DMS 273 (cell line): ENCODE measurements around the gene ITGB3.

ENCODE experiments used
- DNase-seq: peaks from one replicate; lab custom pipeline; 2025; ENCODE audit not compliant: unreplicated experiment; lab: John Stamatoyannopoulos, UW

ITGB3 gene

DNA sequence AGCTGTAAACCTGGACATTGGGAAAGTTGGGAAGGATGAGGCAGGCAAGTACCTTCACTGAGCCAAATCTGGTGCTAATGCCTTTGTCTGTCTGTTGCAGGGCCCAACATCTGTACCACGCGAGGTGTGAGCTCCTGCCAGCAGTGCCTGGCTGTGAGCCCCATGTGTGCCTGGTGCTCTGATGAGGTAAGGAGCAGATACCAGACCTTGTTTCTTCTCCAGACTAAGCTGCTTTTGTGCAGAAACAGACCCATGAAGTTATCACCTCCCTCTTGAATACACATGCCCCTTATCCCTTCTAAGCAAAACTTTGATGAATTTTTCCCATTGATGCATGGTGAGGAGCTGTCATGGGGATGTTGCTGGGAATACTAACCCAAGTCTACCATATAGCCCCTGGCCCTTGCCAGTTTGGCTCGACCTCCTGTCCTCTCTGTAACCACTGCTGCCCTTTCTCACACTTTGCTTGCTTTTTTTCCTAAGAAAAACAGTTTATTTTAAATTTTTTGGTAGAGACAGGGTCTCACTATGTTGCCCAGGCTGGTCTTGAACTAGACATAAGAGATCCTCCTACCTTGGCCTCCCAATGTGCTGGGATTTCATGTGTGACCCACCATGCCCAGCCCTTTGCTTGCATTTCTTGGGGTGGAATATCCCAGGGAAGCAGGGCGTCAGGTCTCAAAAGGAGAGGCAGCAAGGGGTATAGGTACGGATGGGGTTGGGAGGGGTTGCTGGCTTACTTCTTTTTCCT lies 20.9 kb downstream of the ITGB3 start:
- DNase-seq = no peak

DNA sequence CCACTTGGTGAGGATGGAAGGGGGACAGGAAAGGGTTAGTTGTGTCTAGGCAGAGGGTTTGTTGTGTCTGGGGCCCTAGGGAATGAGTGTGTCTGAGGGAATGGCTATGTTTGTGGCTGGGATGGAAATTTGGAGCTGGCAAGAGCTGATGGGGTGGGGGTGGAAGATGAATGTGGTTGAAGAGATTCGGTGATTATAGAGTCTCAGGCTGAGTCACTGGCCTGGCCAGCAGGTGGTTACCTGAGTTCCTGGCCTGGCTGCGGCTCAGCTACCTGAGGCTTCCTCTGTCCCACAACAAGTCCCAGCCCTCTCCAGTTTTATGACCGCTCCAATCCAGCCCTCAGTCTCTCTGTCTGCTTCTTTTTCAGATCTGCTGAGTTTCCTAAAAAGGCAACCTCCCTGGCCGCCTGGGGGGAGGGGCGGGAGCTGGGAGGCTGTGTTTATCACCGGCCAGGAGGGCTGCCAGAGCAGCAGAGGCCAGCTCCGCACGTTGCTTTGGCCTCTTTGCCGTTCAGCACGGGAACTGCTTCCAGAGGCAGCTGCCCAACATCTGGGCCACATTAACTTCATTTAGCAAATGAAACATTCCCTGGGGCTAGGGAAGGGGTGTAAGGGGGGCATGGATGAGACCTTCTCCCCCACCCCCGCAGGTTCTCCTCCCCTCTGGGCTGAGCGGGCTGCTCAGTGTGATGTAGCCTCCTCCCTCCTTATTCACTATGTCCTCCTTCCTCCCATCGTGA lies 21.8 kb downstream of the ITGB3 start:
- no peak for DNase-seq

DNA sequence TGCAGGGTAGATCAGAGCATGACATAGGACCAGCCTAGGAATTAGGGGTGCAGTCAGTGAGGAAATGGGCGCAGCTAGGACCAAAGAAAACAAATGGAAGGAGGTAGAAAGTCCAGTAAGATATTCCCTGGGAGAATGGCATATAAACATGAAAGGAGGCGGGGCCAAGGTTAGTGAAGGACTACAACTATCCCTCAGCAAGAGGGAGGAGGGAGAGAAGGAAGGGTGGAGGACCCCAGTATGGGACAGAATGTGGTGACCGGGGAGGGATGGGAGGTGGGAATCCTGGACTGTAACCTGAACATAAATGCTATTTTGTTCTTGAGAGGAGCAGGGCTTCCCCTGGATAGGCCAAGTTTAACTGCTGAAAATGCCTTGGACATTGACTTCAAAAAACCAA lies 22.8 kb downstream of the ITGB3 start:
- no peak for DNase-seq

DNA sequence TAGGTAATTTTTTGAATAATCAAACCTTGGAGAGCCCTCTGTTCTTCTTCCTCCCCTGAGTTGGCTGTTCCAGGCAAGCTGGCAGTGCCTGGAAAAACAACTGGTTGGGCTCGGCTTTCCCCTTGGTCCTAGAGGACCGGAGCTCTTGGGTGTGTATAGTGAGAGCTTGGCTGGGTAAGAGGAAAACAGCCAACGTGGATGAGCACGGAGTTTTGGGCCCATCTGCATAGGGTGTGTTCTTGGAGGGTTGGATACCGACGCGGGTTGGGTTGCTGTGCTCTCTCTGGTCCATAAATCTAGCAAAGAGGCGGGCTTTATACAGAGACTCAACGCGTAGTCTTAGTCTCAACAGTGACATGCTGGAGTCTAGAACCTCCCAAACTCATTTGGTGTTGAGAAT lies 23.2 kb downstream of the ITGB3 start:
- peak; percentile 72 for DNase-seq

DNA sequence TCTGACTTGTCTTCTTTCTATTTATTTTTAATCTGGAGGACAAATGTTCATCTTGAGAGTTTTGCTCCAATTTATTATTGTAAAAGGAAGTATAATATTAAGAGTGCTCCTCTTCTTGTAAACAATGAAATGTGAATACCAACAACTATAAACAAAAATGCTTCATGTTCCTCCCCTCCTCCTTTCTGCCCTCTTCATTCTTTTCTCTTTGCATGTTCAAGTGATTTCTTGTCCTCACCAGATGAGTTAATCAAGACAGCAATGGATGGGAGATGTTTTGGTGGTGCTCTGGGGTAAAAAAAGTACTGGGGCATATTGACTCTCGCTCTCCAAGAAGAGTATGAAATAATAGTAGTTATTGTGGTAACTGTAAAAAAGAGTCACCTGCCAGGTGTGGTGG lies 24.3 kb downstream of the ITGB3 start:
- DNase-seq = no peak

DNA sequence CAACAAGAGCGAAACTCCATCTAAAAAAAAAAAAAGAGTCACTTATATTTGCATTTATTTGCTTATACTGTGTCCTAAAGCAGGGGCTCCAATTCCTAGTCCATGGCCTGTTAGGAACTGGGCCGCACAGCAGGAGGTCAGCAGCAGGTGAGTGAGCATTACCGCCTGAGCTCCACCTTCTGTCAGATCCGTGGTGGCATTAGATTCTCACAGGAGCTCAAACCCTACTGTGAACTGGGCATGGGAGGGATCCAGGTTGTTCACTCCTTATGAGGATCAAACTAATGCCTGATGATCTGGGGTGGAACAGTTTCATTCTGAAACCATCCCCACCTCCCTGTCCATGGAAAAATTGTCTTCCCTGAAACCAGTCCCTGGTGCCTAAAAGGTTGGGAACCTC lies 24.9 kb downstream of the ITGB3 start:
- DNase-seq = no peak

DNA sequence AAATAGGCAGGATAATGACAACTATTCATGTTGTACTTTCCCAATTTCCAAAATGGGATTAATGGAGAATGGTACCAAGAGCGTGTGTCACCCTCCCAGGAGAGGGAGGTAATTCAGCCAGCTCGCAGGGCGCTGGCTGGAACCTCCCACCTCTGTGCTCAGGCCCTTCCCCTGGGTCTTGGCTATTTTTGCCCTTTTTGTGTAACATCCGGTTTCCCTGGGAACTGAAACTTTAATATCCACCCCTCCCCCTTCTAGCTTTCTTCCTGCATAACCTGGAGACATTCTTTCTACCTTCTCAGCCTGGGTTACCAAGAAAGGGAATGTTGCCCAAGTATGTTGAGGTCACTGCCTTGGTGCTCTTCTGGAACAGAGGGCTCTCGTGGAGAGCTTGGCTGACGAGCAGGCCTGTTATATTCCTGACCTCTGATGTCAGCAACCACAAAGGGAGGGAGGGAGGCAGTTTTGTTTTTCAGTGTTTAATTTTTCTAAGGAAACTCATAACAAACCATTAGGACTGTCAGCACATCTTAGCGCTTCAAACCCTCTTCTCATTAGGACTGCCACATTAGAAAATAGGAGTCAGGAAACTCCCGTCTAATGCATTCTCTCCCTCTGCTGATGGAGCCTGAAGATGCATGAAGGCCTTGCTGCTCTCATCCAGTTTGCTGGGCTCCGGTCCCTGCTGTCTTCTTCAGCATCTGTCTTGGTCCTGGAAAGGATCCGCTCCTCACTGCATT lies 25.6 kb downstream of the ITGB3 start:
- no peak for DNase-seq

DNA sequence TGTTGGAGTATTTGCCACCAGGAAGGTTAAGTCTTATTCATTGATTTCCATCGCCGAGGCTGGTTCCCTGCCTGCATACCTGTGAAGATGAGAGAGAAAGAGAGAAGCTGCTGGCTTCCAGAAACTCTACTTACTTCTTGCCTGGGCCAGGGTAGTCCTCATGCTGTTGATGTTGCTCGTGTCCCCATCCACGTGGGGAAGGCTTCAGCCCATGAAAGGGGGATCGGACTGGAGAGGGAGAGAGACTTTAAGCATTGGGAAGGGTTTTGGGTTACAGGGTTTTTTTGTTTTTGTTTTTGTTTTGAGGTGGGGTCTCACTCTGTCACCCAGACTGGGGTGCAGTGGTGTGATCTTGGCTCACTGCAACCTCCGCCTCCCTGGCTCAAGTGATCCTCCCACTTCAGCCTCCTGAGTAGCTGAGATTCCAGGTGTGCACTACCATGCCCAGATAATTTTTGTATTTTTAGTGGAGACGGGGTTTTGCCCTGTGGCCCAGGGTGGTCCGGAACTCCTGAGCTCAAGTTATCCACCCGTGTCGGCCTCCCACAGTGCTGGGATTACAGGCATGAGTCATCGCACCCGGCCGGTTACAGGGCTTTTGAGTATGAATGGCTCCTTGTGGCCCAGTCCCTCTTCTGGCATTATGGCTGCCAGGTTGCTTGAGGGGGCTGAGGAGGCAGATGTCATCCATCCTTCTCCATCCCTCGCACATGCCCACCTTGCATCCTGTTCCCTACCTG lies 26.6 kb downstream of the ITGB3 start:
- DNase-seq = no peak

DNA sequence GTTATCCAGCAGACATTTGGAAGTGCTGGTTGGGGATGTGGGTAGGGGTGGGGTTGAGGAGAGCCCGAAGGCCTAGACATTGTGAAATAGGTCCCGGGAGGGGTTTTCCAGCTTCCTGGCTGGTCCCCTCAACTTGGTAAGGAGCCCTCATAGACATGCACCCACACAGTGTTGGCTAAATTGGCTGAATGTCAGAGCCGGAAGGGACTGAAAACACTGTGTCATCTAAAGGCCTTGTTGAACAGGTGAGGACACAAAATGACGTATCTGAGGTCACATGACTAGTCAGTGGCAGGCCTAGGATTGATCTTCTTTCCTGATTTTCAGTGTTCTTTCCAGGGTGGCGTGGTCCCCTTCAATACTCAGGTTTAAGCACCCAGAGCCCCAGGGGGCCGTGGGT lies 27.6 kb downstream of the ITGB3 start:
- no peak for DNase-seq

DNA sequence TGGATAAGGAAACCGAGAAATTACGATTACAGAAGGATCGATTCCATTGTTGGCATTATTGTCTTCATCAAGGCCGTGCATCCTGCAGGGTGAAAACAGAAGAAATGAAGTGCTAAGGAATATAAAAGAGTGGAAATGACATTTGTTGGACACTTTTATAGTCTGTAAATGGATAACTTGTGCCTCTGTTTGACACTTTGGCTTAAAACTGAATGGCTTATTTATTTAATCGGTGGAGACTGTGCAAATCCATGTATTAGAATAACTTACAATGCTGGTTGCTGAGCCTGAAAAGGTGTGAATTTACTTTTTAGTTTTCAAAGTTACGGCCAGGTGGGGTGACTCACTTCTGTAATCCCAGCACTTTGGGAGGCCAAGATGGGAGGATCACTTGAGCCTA lies 31.4 kb downstream of the ITGB3 start:
- no peak for DNase-seq

DNA sequence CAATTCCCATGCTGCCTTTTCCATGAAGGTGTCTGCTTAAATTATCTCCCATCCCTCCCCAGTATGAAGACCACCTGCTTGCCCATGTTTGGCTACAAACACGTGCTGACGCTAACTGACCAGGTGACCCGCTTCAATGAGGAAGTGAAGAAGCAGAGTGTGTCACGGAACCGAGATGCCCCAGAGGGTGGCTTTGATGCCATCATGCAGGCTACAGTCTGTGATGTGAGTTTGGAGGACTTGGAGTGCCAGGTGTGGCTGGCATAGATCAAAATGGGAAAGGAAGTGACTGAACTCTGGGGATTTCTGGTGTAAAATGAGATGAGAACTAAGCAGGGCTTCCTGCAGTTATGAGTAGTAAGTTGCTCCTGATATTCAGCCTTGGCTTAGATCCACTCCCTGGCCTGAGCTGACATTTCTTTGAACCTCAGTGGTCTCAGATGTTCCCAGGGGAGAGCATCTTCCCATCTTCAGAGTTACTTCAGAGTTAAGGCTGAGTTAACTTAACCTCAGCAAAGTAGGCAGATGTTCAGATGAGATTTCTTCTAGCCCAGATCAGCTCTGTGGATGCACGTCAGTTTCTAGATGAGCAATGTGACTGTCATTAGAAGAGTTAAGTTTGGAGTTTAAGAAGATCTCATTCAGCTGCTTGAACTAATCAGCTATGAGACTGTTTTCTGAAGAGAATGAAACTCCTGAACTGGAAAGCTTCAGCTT lies 32.7 kb downstream of the ITGB3 start:
- no peak for DNase-seq

DNA sequence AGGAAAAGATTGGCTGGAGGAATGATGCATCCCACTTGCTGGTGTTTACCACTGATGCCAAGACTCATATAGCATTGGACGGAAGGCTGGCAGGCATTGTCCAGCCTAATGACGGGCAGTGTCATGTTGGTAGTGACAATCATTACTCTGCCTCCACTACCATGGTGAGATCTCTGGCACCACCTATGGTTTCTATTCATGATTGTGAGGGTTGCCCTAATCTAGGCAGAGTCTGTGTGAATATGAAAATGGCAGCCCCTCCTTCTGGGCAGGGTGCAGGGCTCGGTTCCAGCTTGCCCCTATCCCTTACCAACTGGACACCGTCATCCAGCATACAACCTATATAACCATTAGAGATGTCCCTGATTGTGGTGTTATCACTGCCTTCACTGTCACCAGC lies 33.4 kb downstream of the ITGB3 start:
- no peak for DNase-seq

DNA sequence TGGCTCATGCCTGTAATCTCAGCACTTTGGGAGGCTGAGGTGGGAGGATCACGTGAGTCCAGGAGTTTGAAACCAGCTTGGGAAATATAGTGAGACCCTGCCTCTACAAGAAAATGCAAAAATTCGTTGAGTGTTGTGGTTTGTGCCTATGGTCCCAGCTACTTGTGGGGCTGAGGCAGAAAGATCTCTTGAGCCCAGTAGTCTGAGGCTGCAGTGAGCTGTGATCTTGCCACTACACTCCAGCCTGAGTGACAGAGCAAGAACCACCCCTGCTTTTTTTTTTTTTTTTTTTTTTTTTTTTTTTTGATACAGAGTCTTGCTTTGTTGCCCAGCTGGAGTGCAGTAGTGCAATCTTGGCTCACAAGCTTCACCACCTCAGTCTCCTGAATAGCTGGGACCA lies 34.0 kb downstream of the ITGB3 start:
- DNase-seq = no peak

DNA sequence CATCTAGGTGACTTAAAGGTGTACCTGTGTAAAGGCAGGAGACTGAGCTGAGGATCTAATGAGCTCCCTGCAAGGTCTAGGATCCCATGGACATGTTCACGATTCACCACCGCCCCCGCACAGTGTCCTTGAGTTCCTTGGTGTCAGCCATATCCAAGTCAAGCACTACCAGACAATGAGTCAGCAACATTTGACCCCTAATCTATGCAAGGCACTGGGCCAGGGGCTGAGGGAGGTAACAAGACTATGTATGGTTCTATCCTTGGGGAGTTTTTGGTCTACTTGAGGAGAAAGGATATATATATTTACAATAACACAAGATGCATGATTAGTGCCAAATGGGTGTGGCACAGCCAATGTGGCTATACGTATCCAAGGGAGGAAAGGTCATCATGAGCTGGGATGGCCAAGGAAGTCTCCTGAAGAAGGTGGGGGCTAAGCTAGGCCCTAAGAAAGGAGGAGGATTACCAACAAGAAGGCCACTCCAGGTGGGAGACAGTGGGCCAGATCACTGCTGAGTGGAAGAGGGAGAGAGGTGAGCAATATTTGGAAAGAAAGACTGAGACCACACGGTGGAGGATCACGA lies 35.0 kb downstream of the ITGB3 start:
- no peak for DNase-seq

DNA sequence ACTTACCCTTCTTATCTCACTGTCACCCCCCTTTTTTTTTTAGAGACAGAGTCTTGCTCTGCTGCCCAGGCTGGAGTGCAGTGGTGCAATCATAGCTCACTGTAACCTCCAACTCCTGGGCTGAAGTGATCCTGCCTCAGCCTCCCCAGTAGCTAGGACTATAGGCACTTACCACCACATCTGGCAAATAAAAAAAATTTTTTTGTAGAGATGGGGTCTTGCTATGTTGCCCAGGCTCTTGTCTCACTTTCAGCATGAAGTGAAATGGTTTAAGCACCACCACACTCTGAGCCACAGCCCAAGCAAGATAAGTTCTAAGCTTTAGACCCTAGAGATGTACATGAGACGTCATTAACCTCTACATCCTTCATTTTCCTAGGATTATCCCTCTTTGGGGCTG lies 35.7 kb downstream of the ITGB3 start:
- DNase-seq = no peak

DNA sequence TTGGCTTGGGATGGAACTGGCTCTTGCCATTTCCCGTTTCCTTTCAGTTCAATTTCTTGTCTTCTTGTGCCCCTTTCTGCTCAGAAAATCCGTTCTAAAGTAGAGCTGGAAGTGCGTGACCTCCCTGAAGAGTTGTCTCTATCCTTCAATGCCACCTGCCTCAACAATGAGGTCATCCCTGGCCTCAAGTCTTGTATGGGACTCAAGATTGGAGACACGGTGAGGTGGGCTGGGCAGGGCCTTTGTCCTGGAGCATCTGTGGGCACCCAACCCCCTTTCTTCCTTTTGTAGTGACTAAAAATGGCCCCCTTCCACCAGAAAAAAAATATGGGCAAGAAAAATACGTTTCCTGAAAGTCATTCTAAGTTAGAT lies 37.2 kb downstream of the ITGB3 start:
- DNase-seq = no peak

DNA sequence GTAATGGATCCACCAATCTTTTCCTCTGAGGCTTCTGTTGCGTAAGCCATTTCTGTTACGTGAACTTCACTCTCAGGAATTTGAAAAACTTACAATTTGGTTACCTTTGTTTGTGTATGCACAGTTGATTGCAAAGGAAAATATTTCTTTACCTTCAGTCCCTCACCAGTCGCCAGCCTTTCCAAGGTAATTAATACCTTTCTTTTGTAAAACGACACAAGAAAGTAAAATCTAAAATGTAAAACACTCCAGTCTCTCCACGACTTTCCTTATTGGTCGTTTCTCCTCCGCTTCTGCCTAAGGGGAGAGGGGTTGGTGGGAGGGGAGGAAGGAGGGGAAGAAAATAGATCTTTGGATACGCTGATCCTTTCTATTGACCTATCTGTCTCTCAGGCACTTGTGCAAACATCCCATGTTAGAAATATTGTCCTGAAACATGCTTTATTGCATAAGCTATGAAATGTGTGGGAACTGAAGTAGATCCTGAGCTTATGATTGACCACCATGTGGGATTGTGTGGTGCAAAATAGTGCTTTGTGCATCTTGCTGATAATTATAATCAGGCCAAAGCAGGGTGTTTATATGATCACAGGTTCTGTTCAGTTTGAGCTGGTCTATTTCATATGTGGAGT lies 37.7 kb downstream of the ITGB3 start:
- no peak for DNase-seq

DNA sequence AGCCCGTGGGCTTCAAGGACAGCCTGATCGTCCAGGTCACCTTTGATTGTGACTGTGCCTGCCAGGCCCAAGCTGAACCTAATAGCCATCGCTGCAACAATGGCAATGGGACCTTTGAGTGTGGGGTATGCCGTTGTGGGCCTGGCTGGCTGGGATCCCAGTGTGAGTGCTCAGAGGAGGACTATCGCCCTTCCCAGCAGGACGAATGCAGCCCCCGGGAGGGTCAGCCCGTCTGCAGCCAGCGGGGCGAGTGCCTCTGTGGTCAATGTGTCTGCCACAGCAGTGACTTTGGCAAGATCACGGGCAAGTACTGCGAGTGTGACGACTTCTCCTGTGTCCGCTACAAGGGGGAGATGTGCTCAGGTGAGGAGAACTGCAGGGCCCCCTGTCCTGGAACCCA lies 38.6 kb downstream of the ITGB3 start:
- no peak for DNase-seq

DNA sequence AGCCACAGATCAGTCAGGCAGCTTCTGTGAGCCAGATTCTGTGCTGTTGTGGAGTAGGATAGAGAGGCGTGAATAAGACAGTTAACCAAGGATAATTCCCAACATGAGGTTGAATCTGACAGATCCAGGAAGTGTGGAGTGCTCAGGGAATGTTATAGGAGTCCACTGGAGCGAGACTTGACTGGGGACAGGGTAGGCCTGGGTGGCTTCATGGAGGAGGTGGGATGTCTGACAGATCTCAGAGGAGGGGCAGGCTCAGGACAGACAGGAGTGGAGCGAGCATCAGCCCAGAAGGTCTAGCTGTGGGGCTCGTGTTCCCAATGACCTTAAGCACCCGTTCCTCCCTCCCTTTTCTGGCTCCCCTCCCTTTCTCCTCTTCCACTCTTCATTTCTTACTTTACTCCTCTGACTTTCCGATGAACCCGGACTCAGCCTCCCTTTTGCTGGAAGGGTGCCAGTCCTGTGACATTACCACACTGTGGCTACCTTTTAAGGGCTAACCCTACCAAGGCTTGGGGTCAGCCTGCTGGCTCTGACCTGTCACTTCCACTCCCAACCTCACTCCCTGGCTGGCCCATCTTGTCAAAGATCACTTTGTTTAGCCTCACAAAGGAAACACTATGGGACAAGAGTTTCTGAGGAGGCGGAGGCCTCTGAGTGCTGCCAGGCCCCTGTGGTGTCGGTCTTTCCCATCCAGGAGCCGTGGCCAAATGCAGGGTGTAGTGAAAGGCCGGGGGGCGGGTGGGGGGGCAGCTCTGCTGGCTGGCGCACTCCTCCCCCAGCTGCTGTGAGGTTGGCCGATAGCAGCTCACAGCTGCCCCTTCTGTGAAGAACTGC lies 41.6 kb downstream of the ITGB3 start:
- DNase-seq = no peak
